Esophagus (tissue), 2 donors: ENCODE measurements around the gene CREB5. TPM values are rescaled to one million over a fixed set of nuclear protein-coding genes. Genes with fewer than 3 reads are reported as not detected.

ENCODE experiments used
- H3K27ac ChIP-seq, 2 donors: one replicate each; pipeline ENCODE4 v1.5.1; 2013; ENCODE audit warnings: low read depth in 2 of 2, mild to moderate bottlenecking in 2 of 2, inconsistent platforms in 1 of 2, low read length in 1 of 2, moderate library complexity in 1 of 2
- H3K27me3 ChIP-seq, 2 donors: one replicate each; pipeline ENCODE4 v1.6.1; 2013; ENCODE audit warnings: low read length in 2 of 2, control low read depth in 1 of 2, mild to moderate bottlenecking in 1 of 2; ENCODE audit not compliant: insufficient read depth in 2 of 2, control insufficient read depth in 1 of 2
- H3K36me3 ChIP-seq, 2 donors: one replicate each; pipeline ENCODE4 v1.6.1; 2013; ENCODE audit warnings: low read length in 1 of 2; ENCODE audit not compliant: control insufficient read depth in 2 of 2, insufficient read depth in 2 of 2
- H3K4me1 ChIP-seq, 2 donors: one replicate each; pipeline ENCODE4 v1.6.1; 2013; ENCODE audit warnings: low read length in 1 of 2; ENCODE audit not compliant: control insufficient read depth in 2 of 2, insufficient read depth in 2 of 2
- H3K4me3 ChIP-seq, 2 donors: one replicate each; pipeline ENCODE4 v1.5.1; 2013; ENCODE audit warnings: low read length in 2 of 2, mild to moderate bottlenecking in 2 of 2, low read depth in 1 of 2, moderate library complexity in 1 of 2
- H3K9me3 ChIP-seq, 2 donors: one replicate each; pipeline ENCODE4 v1.6.1; 2013; ENCODE audit warnings: mild to moderate bottlenecking in 2 of 2, low read depth in 1 of 2, low read length in 1 of 2, moderate library complexity in 1 of 2; ENCODE audit not compliant: control insufficient read depth in 2 of 2, insufficient read depth in 1 of 2
- WGBS, 2 donors: extraction: QIAGEN DNeasy Blood & Tissue Kit; methylation state at CpG; one replicate each; pipeline ENCODE4 v1.1.7; 2013; 5-methylcytosine and 5-hydroxymethylcytosine counted together
- polyA plus RNA-seq, 2 donors: library from polyadenylated mRNA; stranded (reverse); fragments of 200-250 nt; gene quantifications; one replicate each; pipeline ENCODE4 v1.2.3, GENCODE V29; 2013
- donor health status: healthy with polysubstance abuse.
- donor health status: Bipolar disorder and iron deficiency.

The CREB5 gene
- polyA plus RNA-seq, 2 donors = 0.67 to 1.2 TPM

GRCh38 chr7:28626221-28626620 lies 213.9 kb downstream of the CREB5 start:
- H3K4me1 ChIP-seq = no peaks in the 10 kb centered on the region
- H3K27me3 ChIP-seq = no peaks in the 10 kb centered on the region
- H3K27ac ChIP-seq = no peak overlapping the region
- H3K9me3 ChIP-seq = no peaks in the 10 kb centered on the region
- H3K4me3 ChIP-seq = no peak overlapping the region
- 59 to 70% methylated on average over 1 of the region's 1 CpG for WGBS, 2 donors
- no peaks in the 10 kb centered on the region for H3K36me3 ChIP-seq

DNA sequence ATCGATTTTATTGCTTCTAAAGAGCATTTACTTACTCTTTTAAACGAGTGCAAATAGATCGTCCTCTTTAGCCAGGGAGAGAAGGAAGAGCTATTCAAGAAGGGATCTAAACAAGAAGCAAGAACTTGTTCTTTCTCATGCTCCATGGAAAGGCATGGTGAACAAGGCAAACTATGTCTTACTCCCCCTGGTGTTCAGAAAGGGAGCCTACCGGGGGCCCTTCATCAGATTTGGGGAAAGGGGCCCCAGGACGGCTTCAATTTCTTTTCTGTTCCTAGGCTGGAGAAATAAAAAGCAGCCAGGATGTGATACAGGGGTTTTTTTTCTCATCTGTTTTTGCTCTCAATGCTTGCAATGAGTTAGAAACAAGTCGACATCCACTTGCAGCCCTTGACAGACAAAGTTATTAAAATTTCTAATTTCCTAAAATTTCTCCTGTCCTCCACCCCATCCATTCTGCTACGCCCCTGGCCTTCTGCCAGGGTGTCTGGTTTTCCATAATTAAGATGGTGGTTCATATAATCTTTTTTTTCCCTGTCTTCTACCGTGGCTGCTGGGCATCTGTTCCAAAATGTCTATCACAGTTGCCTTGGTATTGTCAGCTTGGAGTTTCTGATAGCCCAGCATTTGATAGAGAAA lies 214.4 kb downstream of the CREB5 start:
- 30 to 38% methylated on average over 8 of the region's 8 CpGs for WGBS, 2 donors
- Histone ChIP-seq H3K36me3 (no peaks in the 10 kb centered on the region), H3K27ac (no peak overlapping the region), H3K27me3 (no peaks in the 10 kb centered on the region), H3K4me1 (no peaks in the 10 kb centered on the region), H3K4me3 (no peak overlapping the region), H3K9me3 (no peaks in the 10 kb centered on the region)

DNA sequence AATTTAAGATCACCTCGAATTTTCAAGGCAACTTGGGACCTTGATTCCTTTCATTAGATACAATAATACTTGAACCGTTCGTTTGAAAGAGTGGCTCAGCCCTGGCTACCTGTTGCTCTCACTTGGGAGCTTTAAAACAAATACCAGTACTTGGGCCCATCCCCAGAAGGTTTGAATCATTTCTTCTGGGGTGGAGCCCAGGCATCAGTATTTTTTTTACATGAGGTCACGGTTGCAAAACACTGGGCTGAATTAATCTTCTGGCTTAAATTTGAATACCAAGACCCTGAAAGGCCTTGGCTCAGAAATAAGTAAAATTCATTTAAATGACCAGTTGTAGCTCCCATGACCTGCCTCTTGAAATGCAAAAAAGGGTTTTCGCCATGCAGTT lies 214.9 kb downstream of the CREB5 start:
- Histone ChIP-seq H3K9me3 (no peaks in the 10 kb centered on the region), H3K27ac (peak overlapping the region in 1 of 2 donors; percentile 48)
- WGBS, 2 donors = 70 to 72% methylated on average over 5 of the region's 5 CpGs

DNA sequence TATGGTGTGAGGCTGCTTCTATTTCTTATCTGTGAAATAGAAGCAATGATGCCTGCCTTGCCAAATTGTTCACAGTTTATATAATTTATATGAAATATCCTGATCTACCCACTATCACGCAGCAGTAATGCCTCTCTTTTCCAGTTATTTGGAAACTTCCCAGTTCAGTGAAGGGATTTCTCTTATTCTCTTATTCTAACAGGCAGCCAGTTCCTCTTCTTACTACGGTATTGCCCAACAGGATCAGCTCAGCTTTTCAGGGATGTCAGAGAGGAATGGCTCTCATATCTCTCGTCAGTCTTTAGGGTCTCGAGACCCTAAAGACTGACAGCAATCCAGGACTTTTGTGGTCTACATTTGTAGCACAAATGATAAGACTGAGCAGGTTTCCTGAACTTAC lies 215.6 kb downstream of the CREB5 start:
- Histone ChIP-seq H3K9me3 (no peaks in the 10 kb centered on the region), H3K27me3 (no peaks in the 10 kb centered on the region), H3K4me3 (no peak overlapping the region), H3K4me1 (no peaks in the 10 kb centered on the region), H3K27ac (no peak overlapping the region), H3K36me3 (no peaks in the 10 kb centered on the region)
- WGBS, 2 donors = 69 to 73% methylated on average over 4 of the region's 4 CpGs

More for the DNA sequence above, 214.9 kb downstream of the CREB5 start:
- no peaks in the 10 kb centered on the region for H3K4me1 ChIP-seq
- H3K27me3 ChIP-seq = no peaks in the 10 kb centered on the region
- H3K4me3 ChIP-seq = no peak overlapping the region
- no peaks in the 10 kb centered on the region for H3K36me3 ChIP-seq

GRCh38 chr7:28629216-28629842 lies 217.0 kb downstream of the CREB5 start:
- H3K9me3 ChIP-seq = no peaks in the 10 kb centered on the region
- no peak overlapping the region for H3K27ac ChIP-seq
- no peaks in the 10 kb centered on the region for H3K4me1 ChIP-seq
- WGBS, 2 donors = 63 to 64% methylated on average over 4 of the region's 4 CpGs
- H3K36me3 ChIP-seq = no peaks in the 10 kb centered on the region
- H3K4me3 ChIP-seq = no peak overlapping the region
- no peaks in the 10 kb centered on the region for H3K27me3 ChIP-seq

GRCh38 chr7:28630350-28630749 lies 218.0 kb downstream of the CREB5 start:
- no peak overlapping the region for H3K27ac ChIP-seq
- 84% methylated on average over 3 of the region's 3 CpGs for WGBS, 2 donors
- no peak overlapping the region for H3K4me3 ChIP-seq
- H3K27me3 ChIP-seq = no peaks in the 10 kb centered on the region
- no peaks in the 10 kb centered on the region for H3K9me3 ChIP-seq
- no peaks in the 10 kb centered on the region for H3K36me3 ChIP-seq
- no peaks in the 10 kb centered on the region for H3K4me1 ChIP-seq

- WGBS, 2 donors = 49 to 60% methylated on average over 2 of the region's 2 CpGs
- Histone ChIP-seq H3K4me1 (no peaks in the 10 kb centered on the region), H3K4me3 (no peak overlapping the region), H3K36me3 (no peaks in the 10 kb centered on the region), H3K9me3 (no peaks in the 10 kb centered on the region), H3K27me3 (no peaks in the 10 kb centered on the region), H3K27ac (no peak overlapping the region)
Measured at GRCh38 chr7:28631995-28632394, 219.7 kb downstream of the CREB5 start.

- Histone ChIP-seq H3K4me1 (no peaks in the 10 kb centered on the region), H3K36me3 (no peaks in the 10 kb centered on the region), H3K4me3 (no peak overlapping the region), H3K27me3 (peaks cover 0 to 2% of the 10 kb centered on the region in 2 donors), H3K27ac (no peak overlapping the region), H3K9me3 (no peaks in the 10 kb centered on the region)
- 66 to 79% methylated on average over 2 of the region's 2 CpGs for WGBS, 2 donors
Measured at GRCh38 chr7:28638914-28639313, 226.6 kb downstream of the CREB5 start.

DNA sequence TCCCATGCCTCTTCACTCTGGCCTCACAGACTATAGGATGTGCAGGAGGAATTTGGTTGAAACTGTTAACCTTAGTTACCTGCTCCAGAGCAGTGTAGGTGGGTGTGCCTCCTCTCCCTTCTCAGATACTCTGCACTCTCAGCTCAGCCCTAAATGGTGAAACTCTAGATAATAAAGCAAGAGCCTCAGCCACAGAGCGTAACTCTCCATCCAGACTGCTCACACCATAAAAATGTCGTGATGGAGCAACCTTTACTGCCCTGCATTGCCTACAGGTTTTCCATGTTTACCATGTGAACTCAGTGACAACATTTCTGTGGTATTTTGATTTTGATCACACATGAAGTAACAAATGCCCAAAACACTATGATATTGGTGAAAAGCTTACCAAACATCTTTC lies 227.7 kb downstream of the CREB5 start:
- Histone ChIP-seq H3K27me3 (peaks cover 0 to 2% of the 10 kb centered on the region in 2 donors), H3K4me3 (no peak overlapping the region), H3K4me1 (no peaks in the 10 kb centered on the region), H3K9me3 (no peaks in the 10 kb centered on the region), H3K27ac (no peak overlapping the region), H3K36me3 (no peaks in the 10 kb centered on the region)
- WGBS, 2 donors = 90 to 92% methylated on average over 2 of the region's 2 CpGs
